ENCODE measurements around the gene UCK2. TPM values are rescaled to one million over a fixed set of nuclear protein-coding genes. Genes with fewer than 3 reads are reported as not detected.

Gene UCK2
- total RNA-seq, 1 donor from 2014 or later = 111 TPM

DNA sequence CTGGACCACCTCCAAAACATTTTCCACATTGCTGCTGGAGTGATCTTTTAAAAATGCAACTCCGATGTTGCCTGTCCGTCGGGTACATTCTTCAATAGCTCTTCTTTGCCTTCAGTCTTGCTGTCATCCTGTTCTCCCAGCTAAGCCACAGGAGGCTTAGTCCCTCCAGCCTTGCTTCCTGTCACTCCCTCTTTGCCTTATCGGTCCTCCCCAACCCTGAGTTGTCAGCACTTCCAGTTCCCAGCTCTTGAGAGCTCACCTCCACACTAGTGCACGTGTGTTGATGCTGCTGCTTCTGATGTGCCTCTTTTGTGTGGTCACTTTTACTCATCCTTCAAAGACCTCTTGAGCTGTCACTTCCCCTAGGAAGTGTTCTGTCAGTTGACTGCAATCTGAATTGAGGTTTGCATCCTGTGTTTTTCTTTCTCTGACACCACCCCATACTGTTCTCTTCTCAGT lies 15.3 kb downstream of the UCK2 start:
- no peak overlapping the region for H3K27ac ChIP-seq (ENCODE audit: low read depth, low read length)
- peaks cover 93% of the 10 kb centered on the region for H4K20me1 ChIP-seq (ENCODE audit: insufficient read depth, low read length)
- H3K27me3 Mint-ChIP-seq (ENCODE audit: low read depth, unreplicated experiment) = no peaks in the 10 kb centered on the region
- H3K4me3 Mint-ChIP-seq (ENCODE audit: unreplicated experiment) = no peak overlapping the region
- FAIRE-seq (no peak), DNase-seq (ENCODE audit: low read depth) (peak; percentile 36)
- no peaks in the 10 kb centered on the region for H3K36me3 ChIP-seq (ENCODE audit: insufficient read depth, low read length)
- peak overlapping the region; percentile 18 for H3K4me3 ChIP-seq (ENCODE audit: insufficient read depth, low read depth, low read length)
- peaks cover 46% of the 10 kb centered on the region for H3K4me1 Mint-ChIP-seq (ENCODE audit: low read depth, unreplicated experiment)
- TF ChIP-seq EZH2 (IDR thresholded peaks at IDR 0.05; ENCODE audit: insufficient read depth, low read length) = no peak
- TF ChIP-seq, protein P1, sequence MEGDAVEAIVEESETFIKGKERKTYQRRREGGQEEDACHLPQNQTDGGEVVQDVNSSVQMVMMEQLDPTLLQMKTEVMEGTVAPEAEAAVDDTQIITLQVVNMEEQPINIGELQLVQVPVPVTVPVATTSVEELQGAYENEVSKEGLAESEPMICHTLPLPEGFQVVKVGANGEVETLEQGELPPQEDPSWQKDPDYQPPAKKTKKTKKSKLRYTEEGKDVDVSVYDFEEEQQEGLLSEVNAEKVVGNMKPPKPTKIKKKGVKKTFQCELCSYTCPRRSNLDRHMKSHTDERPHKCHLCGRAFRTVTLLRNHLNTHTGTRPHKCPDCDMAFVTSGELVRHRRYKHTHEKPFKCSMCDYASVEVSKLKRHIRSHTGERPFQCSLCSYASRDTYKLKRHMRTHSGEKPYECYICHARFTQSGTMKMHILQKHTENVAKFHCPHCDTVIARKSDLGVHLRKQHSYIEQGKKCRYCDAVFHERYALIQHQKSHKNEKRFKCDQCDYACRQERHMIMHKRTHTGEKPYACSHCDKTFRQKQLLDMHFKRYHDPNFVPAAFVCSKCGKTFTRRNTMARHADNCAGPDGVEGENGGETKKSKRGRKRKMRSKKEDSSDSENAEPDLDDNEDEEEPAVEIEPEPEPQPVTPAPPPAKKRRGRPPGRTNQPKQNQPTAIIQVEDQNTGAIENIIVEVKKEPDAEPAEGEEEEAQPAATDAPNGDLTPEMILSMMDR (IDR thresholded peaks at IDR 0.05; ENCODE audit: insufficient read depth, low read depth, low read length) = no peak
- peaks cover 7% of the 10 kb centered on the region for H3K36me3 Mint-ChIP-seq (ENCODE audit: low read depth, unreplicated experiment)
- H3K4me2 ChIP-seq (ENCODE audit: low read length) = peak overlapping the region; percentile 61
- H3K27ac Mint-ChIP-seq (ENCODE audit: unreplicated experiment) = peak overlapping the region; percentile 34
- peak overlapping the region; percentile 0 for H3K9ac ChIP-seq (ENCODE audit: low read length)
- H3K9me3 Mint-ChIP-seq (ENCODE audit: unreplicated experiment) = peaks cover 1% of the 10 kb centered on the region
- peaks cover 99% of the 10 kb centered on the region for H3K79me2 ChIP-seq (ENCODE audit: insufficient read depth, low read length)
- peaks cover 27% of the 10 kb centered on the region for H3K4me1 ChIP-seq (ENCODE audit: insufficient read depth, low read length)
- H3K27me3 ChIP-seq (ENCODE audit: insufficient read depth, low read length) = no peaks in the 10 kb centered on the region
- H2AFZ ChIP-seq (ENCODE audit: low read depth, low read length) = no peak overlapping the region
- no peaks in the 10 kb centered on the region for H3K9me3 ChIP-seq (ENCODE audit: insufficient read depth, low read depth, low read length)

DNA sequence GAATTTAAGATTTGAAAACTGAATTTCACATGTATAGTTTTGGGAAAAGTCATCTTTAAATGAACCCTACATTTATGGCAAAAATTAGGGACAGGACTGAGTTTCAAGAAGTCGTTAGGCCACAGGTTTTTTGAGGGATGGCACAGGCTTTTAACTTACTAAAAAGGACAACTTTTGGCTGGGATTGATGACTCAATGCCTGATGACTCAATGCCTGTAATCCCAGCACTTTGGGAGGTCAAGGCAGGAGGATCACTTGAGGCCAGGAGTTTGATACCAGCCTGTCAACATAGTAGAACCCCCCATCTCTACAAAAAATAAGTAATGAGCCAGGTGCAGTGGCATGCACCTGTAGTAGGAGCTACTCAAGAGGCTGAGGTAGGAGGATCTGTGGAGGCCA lies 15.9 kb downstream of the UCK2 start:
- no peaks in the 10 kb centered on the region for H3K36me3 ChIP-seq (ENCODE audit: insufficient read depth, low read length)
- Mint-ChIP-seq H3K27me3 (ENCODE audit: low read depth, unreplicated experiment) (no peaks in the 10 kb centered on the region), H3K36me3 (ENCODE audit: low read depth, unreplicated experiment) (peaks cover 8% of the 10 kb centered on the region), H3K27ac (ENCODE audit: unreplicated experiment) (peak overlapping the region; percentile 34), H3K4me3 (ENCODE audit: unreplicated experiment) (no peak overlapping the region), H3K4me1 (ENCODE audit: low read depth, unreplicated experiment) (peaks cover 41% of the 10 kb centered on the region), H3K9me3 (ENCODE audit: unreplicated experiment) (peaks cover 1% of the 10 kb centered on the region)
- H4K20me1 ChIP-seq (ENCODE audit: insufficient read depth, low read length) = peaks cover 92% of the 10 kb centered on the region
- TF ChIP-seq, protein P1 (IDR thresholded peaks at IDR 0.05; ENCODE audit: insufficient read depth, low read depth, low read length) = no peak
- TF ChIP-seq EZH2 (IDR thresholded peaks at IDR 0.05; ENCODE audit: insufficient read depth, low read length) = no peak
- no peaks in the 10 kb centered on the region for H3K27me3 ChIP-seq (ENCODE audit: insufficient read depth, low read length)
- no peak overlapping the region for H3K27ac ChIP-seq (ENCODE audit: low read depth, low read length)
- no peak overlapping the region for H3K4me3 ChIP-seq (ENCODE audit: insufficient read depth, low read depth, low read length)
- no peak overlapping the region for H2AFZ ChIP-seq (ENCODE audit: low read depth, low read length)
- peak overlapping the region; percentile 61 for H3K4me2 ChIP-seq (ENCODE audit: low read length)
- H3K9me3 ChIP-seq (ENCODE audit: insufficient read depth, low read depth, low read length) = no peaks in the 10 kb centered on the region
- H3K4me1 ChIP-seq (ENCODE audit: insufficient read depth, low read length) = peaks cover 27% of the 10 kb centered on the region
- no peak overlapping the region for H3K9ac ChIP-seq (ENCODE audit: low read length)
- DNase-seq (ENCODE audit: low read depth) = no peak
- FAIRE-seq = no peak
- peaks cover 99% of the 10 kb centered on the region for H3K79me2 ChIP-seq (ENCODE audit: insufficient read depth, low read length)

DNA sequence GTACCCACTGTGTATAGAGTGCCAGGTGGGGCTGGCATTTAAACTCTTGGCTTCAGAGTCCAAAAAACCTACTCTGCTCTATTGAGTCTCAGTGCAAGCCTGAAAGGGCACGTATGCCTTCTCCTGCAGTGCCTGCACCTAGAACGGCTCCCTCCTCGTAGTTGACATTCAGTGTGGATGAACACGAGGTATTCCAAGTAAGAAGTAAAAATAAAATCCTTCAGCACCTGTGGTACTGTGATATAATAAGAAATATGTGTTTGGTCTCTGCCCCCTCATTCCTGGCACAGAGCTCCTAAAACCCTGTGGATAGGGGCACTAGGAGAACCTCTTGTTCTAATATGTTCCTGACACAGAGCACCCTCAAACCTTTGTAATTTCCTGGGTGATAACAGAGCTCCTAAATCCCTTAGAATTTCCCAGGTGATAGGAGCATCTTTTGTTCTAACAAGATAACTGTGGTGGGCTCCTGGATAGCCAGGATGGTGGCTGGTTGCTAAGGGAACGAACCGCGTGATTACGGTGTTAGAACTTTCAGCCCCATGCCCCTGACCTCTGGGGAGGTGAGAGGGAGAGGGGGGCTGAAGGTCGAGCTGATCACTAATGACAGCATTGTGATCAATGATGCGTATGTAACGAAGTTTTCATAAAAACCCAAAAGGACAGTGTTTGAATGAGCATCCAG lies 16.8 kb downstream of the UCK2 start:
- DNase-seq (ENCODE audit: low read depth) (no peak), FAIRE-seq (no peak)
- H3K9me3 Mint-ChIP-seq (ENCODE audit: unreplicated experiment) = peaks cover 3% of the 10 kb centered on the region
- Histone ChIP-seq H3K27ac (ENCODE audit: low read depth, low read length) (no peak overlapping the region), H2AFZ (ENCODE audit: low read depth, low read length) (no peak overlapping the region), H3K9me3 (ENCODE audit: insufficient read depth, low read depth, low read length) (no peaks in the 10 kb centered on the region), H3K4me2 (ENCODE audit: low read length) (no peak overlapping the region), H4K20me1 (ENCODE audit: insufficient read depth, low read length) (peaks cover 91% of the 10 kb centered on the region), H3K4me3 (ENCODE audit: insufficient read depth, low read depth, low read length) (no peak overlapping the region), H3K27me3 (ENCODE audit: insufficient read depth, low read length) (no peaks in the 10 kb centered on the region), H3K4me1 (ENCODE audit: insufficient read depth, low read length) (peaks cover 25% of the 10 kb centered on the region), H3K36me3 (ENCODE audit: insufficient read depth, low read length) (no peaks in the 10 kb centered on the region), H3K9ac (ENCODE audit: low read length) (no peak overlapping the region), H3K79me2 (ENCODE audit: insufficient read depth, low read length) (peaks cover 100% of the 10 kb centered on the region)
- peaks cover 41% of the 10 kb centered on the region for H3K4me1 Mint-ChIP-seq (ENCODE audit: low read depth, unreplicated experiment)
- H3K27me3 Mint-ChIP-seq (ENCODE audit: low read depth, unreplicated experiment) = no peaks in the 10 kb centered on the region
- no peak overlapping the region for H3K4me3 Mint-ChIP-seq (ENCODE audit: unreplicated experiment)
- no peak for TF ChIP-seq EZH2 (IDR thresholded peaks at IDR 0.05; ENCODE audit: insufficient read depth, low read length)
- TF ChIP-seq, protein P1 (IDR thresholded peaks at IDR 0.05; ENCODE audit: insufficient read depth, low read depth, low read length) = no peak
- H3K27ac Mint-ChIP-seq (ENCODE audit: unreplicated experiment) = no peak overlapping the region
- peaks cover 9% of the 10 kb centered on the region for H3K36me3 Mint-ChIP-seq (ENCODE audit: low read depth, unreplicated experiment)
